ENCODE measurements around the gene STRIP2.
A peak's percentile ranks its signal among the peaks of the same experiment; 100 is the strongest.
"Not testable (repeated sequence)": the region's sequence is repeated elsewhere in the genome, so short reads cannot be mapped to it uniquely, and the experiment has no call there.

The STRIP2 gene

DNA sequence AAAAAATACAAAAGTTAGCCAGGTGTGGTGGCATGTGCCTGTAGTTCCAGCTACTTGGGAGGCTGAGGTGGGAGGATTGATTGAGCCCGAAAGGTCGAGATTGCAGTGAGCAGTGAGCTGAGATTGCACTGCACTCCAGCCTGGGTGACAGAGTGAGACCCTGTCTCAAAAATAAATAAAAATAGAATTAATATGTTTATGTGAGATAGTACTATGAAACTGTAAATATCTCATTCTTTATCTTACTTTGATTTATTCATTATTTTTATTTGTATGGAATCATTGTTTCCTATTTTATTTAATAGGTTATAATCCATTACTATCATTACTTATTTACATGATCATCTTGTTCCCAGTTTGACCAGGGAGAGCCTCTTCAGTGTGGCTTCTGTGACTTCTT, 41.0 kb upstream of the STRIP2 start:
- Histone ChIP-seq H3K36me3 (ENCODE audit: control insufficient read depth, insufficient read depth, low read length) (peaks cover 8% of the 10 kb centered on the region), H3K27ac (ENCODE audit: low read depth, low read length, severe bottlenecking) (no peak overlapping the region), H3K4me1 (ENCODE audit: control insufficient read depth, insufficient read depth, low read length, poor library complexity, severe bottlenecking) (no peaks in the 10 kb centered on the region), H3K9me3 (ENCODE audit: control insufficient read depth, low read length) (no peaks in the 10 kb centered on the region), H3K4me3 (ENCODE audit: extremely low read depth, insufficient read depth, low read length, poor library complexity, severe bottlenecking) (no peak overlapping the region)
- 80 to 100% methylated on average over 1 to 2 of the region's 2 CpGs for WGBS, 2 experiments (ENCODE audit: insufficient coverage in 2 of 2)

DNA sequence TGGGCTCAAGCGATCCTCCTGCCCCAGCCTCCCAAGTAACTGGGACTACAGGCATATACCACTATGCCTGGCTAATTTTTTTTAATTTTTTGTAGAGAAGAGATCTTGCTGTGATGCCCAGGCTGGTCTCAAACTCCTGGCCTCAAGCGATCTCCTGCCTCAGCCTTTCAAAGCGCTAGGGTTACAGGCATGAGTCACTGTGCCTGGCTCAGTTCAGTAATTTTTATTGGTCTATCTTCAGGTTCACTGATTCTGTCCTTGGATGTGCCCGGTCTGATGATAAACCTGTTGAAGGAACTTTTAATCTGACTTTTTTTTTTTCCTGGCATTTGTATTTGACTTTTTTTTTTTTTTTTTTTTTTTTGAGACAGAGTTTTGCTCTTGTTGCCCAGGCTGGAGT, 40.1 kb upstream of the STRIP2 start:
- no peaks in the 10 kb centered on the region for H3K9me3 ChIP-seq (ENCODE audit: control insufficient read depth, low read length)
- WGBS, 2 experiments (ENCODE audit: insufficient coverage in 2 of 2): 92% methylated on average over 3 of the region's 4 CpGs
- peaks cover 8% of the 10 kb centered on the region for H3K36me3 ChIP-seq (ENCODE audit: control insufficient read depth, insufficient read depth, low read length)
- H3K4me3 ChIP-seq (ENCODE audit: extremely low read depth, insufficient read depth, low read length, poor library complexity, severe bottlenecking): no peak overlapping the region
- H3K4me1 ChIP-seq (ENCODE audit: control insufficient read depth, insufficient read depth, low read length, poor library complexity, severe bottlenecking): no peaks in the 10 kb centered on the region
- no peak overlapping the region for H3K27ac ChIP-seq (ENCODE audit: low read depth, low read length, severe bottlenecking)

DNA sequence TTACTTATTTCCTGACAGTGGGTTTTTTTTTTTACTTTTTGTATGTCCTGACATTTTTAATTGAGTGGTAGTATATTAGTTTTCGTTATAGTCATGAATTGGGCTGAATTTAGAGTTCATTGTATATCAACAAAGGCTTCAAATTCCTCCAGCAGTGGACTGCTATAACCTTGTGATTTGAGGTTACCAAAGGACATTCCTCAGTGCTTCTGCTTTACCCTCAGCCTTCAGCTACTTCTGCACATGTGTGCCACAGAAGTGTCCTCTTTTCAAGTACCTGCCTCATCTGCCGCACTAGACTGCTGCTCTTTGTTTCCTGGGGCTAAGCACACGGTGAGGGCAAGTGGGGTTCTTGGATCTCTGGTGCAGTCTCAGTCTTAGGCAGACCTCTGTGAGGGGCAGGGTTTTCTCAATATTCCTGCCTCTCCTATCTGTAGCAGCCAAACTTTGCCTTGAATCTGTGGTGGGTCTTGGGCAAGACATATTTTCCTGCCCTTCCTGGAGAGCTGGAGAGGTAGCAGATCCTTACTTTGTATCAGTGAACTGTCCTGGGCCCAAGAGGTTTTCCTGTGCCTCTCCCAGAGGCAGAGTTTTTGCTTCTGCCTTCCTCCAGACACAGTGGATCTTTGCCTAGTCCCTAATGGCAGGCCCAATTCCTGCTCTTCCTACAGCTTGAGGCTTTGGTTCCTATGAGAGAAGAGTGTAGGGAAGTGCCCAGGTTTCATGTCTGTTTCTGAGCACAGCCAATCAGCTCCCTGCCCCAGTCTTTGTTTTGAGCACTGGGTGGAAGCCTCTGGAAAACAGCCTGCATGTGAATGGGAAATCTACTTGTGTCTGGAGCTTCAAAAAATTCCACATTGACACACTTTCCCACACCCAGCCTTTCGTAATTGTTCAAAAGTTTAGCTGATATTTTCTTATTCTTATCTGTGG, 39.0 kb upstream of the STRIP2 start:
- WGBS, 2 experiments (ENCODE audit: insufficient coverage in 2 of 2): 90 to 100% methylated on average over 1 to 2 of the region's 4 CpGs
- H3K4me1 ChIP-seq (ENCODE audit: control insufficient read depth, insufficient read depth, low read length, poor library complexity, severe bottlenecking): no peaks in the 10 kb centered on the region
- H3K9me3 ChIP-seq (ENCODE audit: control insufficient read depth, low read length): no peaks in the 10 kb centered on the region
- no peak overlapping the region for H3K4me3 ChIP-seq (ENCODE audit: extremely low read depth, insufficient read depth, low read length, poor library complexity, severe bottlenecking)
- H3K27ac ChIP-seq (ENCODE audit: low read depth, low read length, severe bottlenecking): no peak overlapping the region
- H3K36me3 ChIP-seq (ENCODE audit: control insufficient read depth, insufficient read depth, low read length): peaks cover 4% of the 10 kb centered on the region

DNA sequence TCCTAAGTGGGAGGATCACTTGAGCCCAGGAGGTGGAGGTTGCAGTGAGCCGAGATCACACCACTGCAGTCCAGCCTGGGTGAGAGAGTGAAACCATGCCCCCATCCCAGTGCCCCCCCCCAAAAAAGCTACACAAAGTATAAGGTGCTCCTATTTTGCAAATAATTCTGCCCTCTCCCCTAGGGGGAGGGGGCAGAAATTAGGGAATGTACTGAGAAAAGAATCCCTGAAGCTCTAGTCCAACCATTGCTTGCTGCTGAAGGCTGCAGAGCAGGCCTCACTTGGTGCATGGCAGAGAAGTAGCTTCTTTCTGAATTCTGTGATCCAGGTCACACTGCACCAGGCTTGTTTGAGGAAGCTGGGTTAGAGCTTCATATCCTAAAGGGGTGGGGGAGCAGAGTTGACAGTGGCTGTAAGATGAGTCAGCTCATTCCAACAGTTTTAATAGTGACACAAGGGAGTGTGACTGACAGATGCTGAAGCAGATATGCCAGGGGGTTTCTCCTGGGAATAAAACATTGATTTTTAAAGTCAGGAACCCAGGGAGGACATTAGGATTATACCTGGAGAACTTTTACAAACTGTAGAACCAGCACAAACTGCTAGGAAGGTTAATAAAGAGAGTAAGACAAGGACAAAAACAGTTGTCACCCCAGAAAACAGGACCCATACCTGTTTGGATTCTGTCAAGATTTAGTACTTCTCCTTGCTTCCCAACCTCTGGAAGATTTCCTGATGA, 32.8 kb upstream of the STRIP2 start:
- no peaks in the 10 kb centered on the region for H3K9me3 ChIP-seq (ENCODE audit: control insufficient read depth, low read length)
- H3K4me1 ChIP-seq (ENCODE audit: control insufficient read depth, insufficient read depth, low read length, poor library complexity, severe bottlenecking): peaks cover 15% of the 10 kb centered on the region
- H3K27ac ChIP-seq (ENCODE audit: low read depth, low read length, severe bottlenecking): peak overlapping the region; percentile 58
- no CpG with 5 or more reads among the region's 1 CpG for WGBS, 2 experiments (ENCODE audit: insufficient coverage in 2 of 2)
- H3K4me3 ChIP-seq (ENCODE audit: extremely low read depth, insufficient read depth, low read length, poor library complexity, severe bottlenecking): no peak overlapping the region
- H3K36me3 ChIP-seq (ENCODE audit: control insufficient read depth, insufficient read depth, low read length): peaks cover 4% of the 10 kb centered on the region

DNA sequence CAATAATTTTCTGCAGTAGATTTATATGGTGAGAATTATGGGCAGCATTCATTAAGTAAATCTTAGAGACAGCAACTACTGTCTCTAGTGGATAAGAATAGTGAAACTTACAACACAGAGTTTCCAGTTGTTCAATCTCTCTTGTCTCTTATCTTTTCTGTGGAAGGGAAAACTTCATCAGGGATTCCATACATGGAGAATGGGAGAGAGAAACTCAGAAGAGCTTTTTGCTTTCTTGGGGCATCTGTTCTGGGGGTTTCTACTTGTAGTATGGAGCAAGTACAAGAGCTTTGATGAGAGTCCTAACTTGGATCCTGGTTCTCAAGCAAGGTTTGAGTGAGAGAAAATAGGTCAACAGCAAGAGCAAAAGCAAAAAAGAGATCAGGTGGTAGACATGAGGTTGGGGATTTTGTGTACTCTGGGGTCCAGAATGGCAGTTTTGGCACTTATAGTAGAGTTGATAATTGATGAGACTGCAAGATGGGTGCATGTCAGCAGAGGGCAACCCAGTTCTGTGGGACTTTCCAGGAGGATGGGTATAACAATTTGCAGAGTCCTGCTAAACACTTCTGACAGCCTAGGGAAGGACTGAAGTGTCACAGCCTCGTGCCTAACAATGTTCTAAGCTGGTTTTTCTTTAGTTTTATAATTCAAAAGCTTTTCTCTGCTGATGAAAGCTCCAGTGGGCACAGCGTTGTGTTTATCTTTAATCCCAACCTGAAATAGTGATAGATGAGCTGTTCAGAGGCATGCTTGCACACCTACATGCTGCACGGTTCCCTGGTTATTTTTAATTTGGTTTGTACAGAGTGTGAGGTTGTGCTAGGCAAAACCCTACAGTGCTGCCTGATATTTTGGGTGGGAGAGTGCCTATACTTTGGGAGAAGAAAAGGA, 32.0 kb upstream of the STRIP2 start:
- H3K4me1 ChIP-seq (ENCODE audit: control insufficient read depth, insufficient read depth, low read length, poor library complexity, severe bottlenecking): peaks cover 15% of the 10 kb centered on the region
- H3K27ac ChIP-seq (ENCODE audit: low read depth, low read length, severe bottlenecking): peak overlapping the region; percentile 58
- WGBS, 2 experiments (ENCODE audit: insufficient coverage in 2 of 2): 64 to 85% methylated on average over 3 of the region's 3 CpGs
- peaks cover under 1% of the 10 kb centered on the region for H3K36me3 ChIP-seq (ENCODE audit: control insufficient read depth, insufficient read depth, low read length)
- H3K4me3 ChIP-seq (ENCODE audit: extremely low read depth, insufficient read depth, low read length, poor library complexity, severe bottlenecking): no peak overlapping the region
- no peaks in the 10 kb centered on the region for H3K9me3 ChIP-seq (ENCODE audit: control insufficient read depth, low read length)

DNA sequence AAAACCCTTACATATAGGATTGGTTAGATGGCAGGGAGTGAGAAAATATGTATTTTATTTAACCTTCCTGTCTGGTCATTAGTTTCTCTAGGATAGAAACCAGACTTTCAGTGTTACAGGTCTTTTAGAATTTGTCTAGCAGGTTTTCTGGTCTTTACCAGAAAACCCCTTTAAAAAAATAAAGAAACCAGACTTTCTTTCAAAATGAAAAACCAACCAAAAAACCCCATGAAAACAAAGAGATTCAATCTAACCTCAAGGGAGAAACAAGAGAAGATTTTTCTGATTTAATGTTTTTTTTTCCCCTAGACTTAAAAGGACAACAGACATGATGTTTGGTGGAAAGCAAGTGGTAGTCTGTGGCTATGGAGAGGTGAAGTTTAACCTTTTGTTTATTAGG, 28.7 kb upstream of the STRIP2 start:
- Histone ChIP-seq H3K4me1 (ENCODE audit: control insufficient read depth, insufficient read depth, low read length, poor library complexity, severe bottlenecking) (peaks cover 15% of the 10 kb centered on the region), H3K27ac (ENCODE audit: low read depth, low read length, severe bottlenecking) (no peak overlapping the region), H3K4me3 (ENCODE audit: extremely low read depth, insufficient read depth, low read length, poor library complexity, severe bottlenecking) (no peak overlapping the region), H3K9me3 (ENCODE audit: control insufficient read depth, low read length) (no peaks in the 10 kb centered on the region), H3K36me3 (ENCODE audit: control insufficient read depth, insufficient read depth, low read length) (no peaks in the 10 kb centered on the region)

DNA sequence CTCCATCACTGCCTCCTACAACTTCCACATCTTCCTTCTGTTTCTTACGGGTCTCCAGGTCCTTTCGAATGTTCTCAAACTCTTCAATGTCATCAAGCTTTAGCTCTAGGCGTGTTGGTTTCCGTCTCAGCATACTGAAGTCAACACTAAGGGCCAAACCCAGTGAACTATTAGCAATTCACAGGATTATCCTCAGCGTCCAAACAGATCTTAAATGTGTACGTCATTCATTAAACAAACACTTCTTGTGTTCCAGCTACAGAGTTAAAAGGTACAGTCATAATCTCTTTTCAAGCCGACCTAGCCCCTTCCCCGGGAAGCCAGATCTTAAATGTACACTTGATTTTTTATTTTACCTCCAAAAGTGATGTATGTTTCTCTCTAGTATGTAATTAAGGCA, 24.0 kb upstream of the STRIP2 start:
- 87 to 95% methylated on average over 6 to 8 of the region's 8 CpGs for WGBS, 2 experiments (ENCODE audit: insufficient coverage in 2 of 2)
- H3K36me3 ChIP-seq (ENCODE audit: control insufficient read depth, insufficient read depth, low read length); H3K9me3 ChIP-seq (ENCODE audit: control insufficient read depth, low read length); H3K4me1 ChIP-seq (ENCODE audit: control insufficient read depth, insufficient read depth, low read length, poor library complexity, severe bottlenecking); H3K4me3 ChIP-seq (ENCODE audit: extremely low read depth, insufficient read depth, low read length, poor library complexity, severe bottlenecking); H3K27ac ChIP-seq (ENCODE audit: low read depth, low read length, severe bottlenecking): not testable (repeated sequence)

DNA sequence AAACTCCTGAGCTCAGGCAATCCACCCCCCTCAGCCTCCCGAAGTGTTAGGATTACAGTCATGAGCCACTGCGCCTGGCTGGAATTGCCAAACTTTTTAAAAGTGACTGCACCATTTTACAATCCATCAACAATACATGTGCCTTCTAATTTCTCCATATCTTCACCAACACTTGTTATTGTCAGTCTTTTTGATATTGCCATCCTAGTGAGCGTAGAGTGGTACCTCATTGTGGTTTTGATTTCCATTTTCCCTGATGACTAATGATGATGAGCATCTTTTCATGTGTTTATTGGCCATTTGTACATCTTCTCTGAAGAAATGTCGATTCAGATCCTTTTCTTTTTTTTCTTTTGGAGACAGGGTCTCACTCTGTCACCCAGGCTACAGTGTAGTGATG, 21.7 kb upstream of the STRIP2 start:
- Histone ChIP-seq H3K9me3 (ENCODE audit: control insufficient read depth, low read length) (no peaks in the 10 kb centered on the region), H3K4me3 (ENCODE audit: extremely low read depth, insufficient read depth, low read length, poor library complexity, severe bottlenecking) (no peak overlapping the region), H3K36me3 (ENCODE audit: control insufficient read depth, insufficient read depth, low read length) (peaks cover 5% of the 10 kb centered on the region), H3K27ac (ENCODE audit: low read depth, low read length, severe bottlenecking) (no peak overlapping the region), H3K4me1 (ENCODE audit: control insufficient read depth, insufficient read depth, low read length, poor library complexity, severe bottlenecking) (no peaks in the 10 kb centered on the region)
- 95% methylated on average over 3 of the region's 4 CpGs for WGBS, 2 experiments (ENCODE audit: insufficient coverage in 2 of 2)

DNA sequence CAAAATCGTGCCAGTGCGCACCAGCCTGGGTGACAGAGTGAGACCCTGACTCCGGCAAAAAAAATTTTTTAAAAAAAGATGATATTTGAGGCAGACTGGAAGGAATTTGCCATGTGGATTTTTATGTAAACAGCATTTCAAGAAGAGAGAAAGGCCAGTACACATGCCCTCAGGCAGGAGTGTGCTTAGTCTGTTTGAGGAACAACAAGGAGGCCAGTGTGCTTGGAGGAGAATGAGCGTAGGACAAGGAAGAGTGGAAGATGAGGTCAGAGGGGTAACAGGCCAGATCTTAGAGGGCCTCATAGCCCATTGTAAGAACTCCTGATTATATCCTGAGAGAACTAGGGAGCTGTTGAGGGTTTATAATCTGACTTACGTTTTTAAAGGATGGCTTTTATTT, 17.2 kb upstream of the STRIP2 start:
- H3K4me1 ChIP-seq (ENCODE audit: control insufficient read depth, insufficient read depth, low read length, poor library complexity, severe bottlenecking): no peaks in the 10 kb centered on the region
- peaks cover 5% of the 10 kb centered on the region for H3K36me3 ChIP-seq (ENCODE audit: control insufficient read depth, insufficient read depth, low read length)
- 83 to 100% methylated on average over 4 to 5 of the region's 5 CpGs for WGBS, 2 experiments (ENCODE audit: insufficient coverage in 2 of 2)
- H3K4me3 ChIP-seq (ENCODE audit: extremely low read depth, insufficient read depth, low read length, poor library complexity, severe bottlenecking): no peak overlapping the region
- no peak overlapping the region for H3K27ac ChIP-seq (ENCODE audit: low read depth, low read length, severe bottlenecking)
- H3K9me3 ChIP-seq (ENCODE audit: control insufficient read depth, low read length): no peaks in the 10 kb centered on the region

DNA sequence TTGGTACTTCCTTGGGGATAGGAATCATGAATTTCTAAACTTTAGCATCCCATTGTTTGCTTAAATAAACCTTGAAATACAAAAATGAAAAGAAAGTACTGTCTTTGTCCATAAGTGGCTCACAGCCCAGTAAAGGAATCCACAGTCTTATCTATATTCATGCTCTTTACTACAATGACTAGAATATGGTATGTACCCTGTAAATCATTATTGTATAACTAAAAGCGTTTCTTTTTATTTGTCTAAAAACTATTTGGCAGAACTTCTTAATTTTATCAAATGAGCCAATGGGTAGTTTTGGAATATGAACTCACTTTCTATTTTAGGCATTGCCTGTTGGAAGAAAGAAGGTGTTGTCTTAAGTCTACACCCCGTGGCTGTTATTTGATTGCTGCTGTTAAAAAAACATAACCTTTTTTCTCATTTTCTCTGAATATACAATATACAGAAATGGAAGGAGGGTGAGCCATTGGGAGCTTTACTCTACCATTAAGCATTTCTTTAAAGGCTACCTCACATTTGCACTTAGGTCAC, 12.4 kb upstream of the STRIP2 start:
- Histone ChIP-seq H3K4me1 (ENCODE audit: control insufficient read depth, insufficient read depth, low read length, poor library complexity, severe bottlenecking) (no peaks in the 10 kb centered on the region), H3K27ac (ENCODE audit: low read depth, low read length, severe bottlenecking) (no peak overlapping the region), H3K9me3 (ENCODE audit: control insufficient read depth, low read length) (no peaks in the 10 kb centered on the region), H3K4me3 (ENCODE audit: extremely low read depth, insufficient read depth, low read length, poor library complexity, severe bottlenecking) (no peak overlapping the region), H3K36me3 (ENCODE audit: control insufficient read depth, insufficient read depth, low read length) (peaks cover 15% of the 10 kb centered on the region)
- WGBS, 2 experiments (ENCODE audit: insufficient coverage in 2 of 2): 100% methylated on average over 1 of the region's 2 CpGs; no CpG with 5 or more reads in 1 of the 2 experiments
